ENCODE measurements around the gene IER3. TPM values are rescaled to one million over a fixed set of nuclear protein-coding genes. Genes with fewer than 3 reads are reported as not detected.

The IER3 gene
- total and polyA plus RNA-seq, 2 of the 13 experiments (the other 11 are each of a cell fraction or from before 2014, with no cell fraction given) = 51.1 to 131 TPM

GRCh38 chr6:30721198-30722024 lies 22.9 kb downstream of the IER3 start (continued):
- peak; percentile 92 for TF ChIP-seq USF2 (IDR thresholded peaks at IDR 0.05; ENCODE audit: low read depth, low read length)
- TF ChIP-seq USF2 (CRISPR knock-in tag; IDR thresholded peaks at IDR 0.05; ENCODE audit: borderline replicate concordance) = peak; percentile 96
- TF ChIP-seq SRSF4 (IDR thresholded peaks at IDR 0.05; ENCODE audit: low read depth, low read length, poor library complexity, severe bottlenecking) = peak; percentile 91
- TF ChIP-seq CEBPZ (IDR thresholded peaks at IDR 0.05; ENCODE audit: low read length) = no peak
- TF ChIP-seq, protein P1, sequence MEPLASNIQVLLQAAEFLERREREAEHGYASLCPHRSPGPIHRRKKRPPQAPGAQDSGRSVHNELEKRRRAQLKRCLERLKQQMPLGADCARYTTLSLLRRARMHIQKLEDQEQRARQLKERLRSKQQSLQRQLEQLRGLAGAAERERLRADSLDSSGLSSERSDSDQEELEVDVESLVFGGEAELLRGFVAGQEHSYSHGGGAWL (CRISPR knock-in tag; IDR thresholded peaks at IDR 0.05) = peak; percentile 87; the same call in 1 of the 2 replicates
- no peak for TF ChIP-seq SIX1 (CRISPR knock-in tag; IDR thresholded peaks at IDR 0.05; ENCODE audit: borderline replicate concordance)
- TF ChIP-seq ZNF460 (CRISPR knock-in tag; IDR thresholded peaks at IDR 0.05; ENCODE audit: borderline replicate concordance) = no peak
- no peak for TF ChIP-seq MBD4 (IDR thresholded peaks at IDR 0.05; ENCODE audit: borderline replicate concordance, low read length)
- peak; percentile 52; the same call in 1 of the 2 replicates for TF ChIP-seq ZNF782 (CRISPR knock-in tag; IDR thresholded peaks at IDR 0.05; ENCODE audit: borderline replicate concordance)
- TF ChIP-seq ZNF879 (CRISPR knock-in tag; IDR thresholded peaks at IDR 0.05) = no peak
- TF ChIP-seq PPARG (CRISPR knock-in tag; conservative IDR thresholded peaks at IDR 0.05) = no peak
- TF ChIP-seq ZNF614 (CRISPR knock-in tag; IDR thresholded peaks at IDR 0.05; ENCODE audit: borderline replicate concordance) = no peak
- peak; percentile 30 for TF ChIP-seq RBM39 (IDR thresholded peaks at IDR 0.05; ENCODE audit: low read depth, low read length, poor library complexity, severe bottlenecking)
- TF ChIP-seq ZNF652 (CRISPR knock-in tag; IDR thresholded peaks at IDR 0.05; ENCODE audit: borderline replicate concordance, low read depth) = no peak
- no peak for TF ChIP-seq NR2F6 (IDR thresholded peaks at IDR 0.05)
- no peak; the same call in 1 of the 2 replicates for TF ChIP-seq NR2F6 (CRISPR knock-in tag; IDR thresholded peaks at IDR 0.05)
- TF ChIP-seq STAT5B (CRISPR knock-in tag; IDR thresholded peaks at IDR 0.05) = 0 out of 2 replicates have a peak, but pooled peaks have one; percentile 65
- peak; percentile 90; the same call in 1 of the 2 replicates for TF ChIP-seq ZNF430 (CRISPR knock-in tag; IDR thresholded peaks at IDR 0.05)
- TF ChIP-seq, protein P2, sequence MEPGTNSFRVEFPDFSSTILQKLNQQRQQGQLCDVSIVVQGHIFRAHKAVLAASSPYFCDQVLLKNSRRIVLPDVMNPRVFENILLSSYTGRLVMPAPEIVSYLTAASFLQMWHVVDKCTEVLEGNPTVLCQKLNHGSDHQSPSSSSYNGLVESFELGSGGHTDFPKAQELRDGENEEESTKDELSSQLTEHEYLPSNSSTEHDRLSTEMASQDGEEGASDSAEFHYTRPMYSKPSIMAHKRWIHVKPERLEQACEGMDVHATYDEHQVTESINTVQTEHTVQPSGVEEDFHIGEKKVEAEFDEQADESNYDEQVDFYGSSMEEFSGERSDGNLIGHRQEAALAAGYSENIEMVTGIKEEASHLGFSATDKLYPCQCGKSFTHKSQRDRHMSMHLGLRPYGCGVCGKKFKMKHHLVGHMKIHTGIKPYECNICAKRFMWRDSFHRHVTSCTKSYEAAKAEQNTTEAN (CRISPR knock-in tag; conservative IDR thresholded peaks at IDR 0.05) = no peak
- TF ChIP-seq, protein P3, sequence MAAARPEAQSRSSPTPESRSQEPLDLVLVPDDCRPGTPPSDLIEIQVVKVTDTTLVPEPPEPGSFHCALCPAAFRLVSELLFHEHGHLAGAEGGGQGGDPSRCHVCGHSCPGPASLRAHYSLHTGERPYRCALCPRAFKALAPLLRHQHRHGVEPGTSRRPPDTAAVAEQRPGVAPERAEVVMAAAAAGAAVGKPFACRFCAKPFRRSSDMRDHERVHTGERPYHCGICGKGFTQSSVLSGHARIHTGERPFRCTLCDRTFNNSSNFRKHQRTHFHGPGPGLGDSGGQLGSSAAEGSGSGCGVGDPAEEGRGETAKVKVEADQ (CRISPR knock-in tag; IDR thresholded peaks at IDR 0.05; ENCODE audit: borderline replicate concordance) = 0 out of 2 replicates have a peak, but pooled peaks have one; percentile 12
- TF ChIP-seq ZSCAN9 (CRISPR knock-in tag; IDR thresholded peaks at IDR 0.05; ENCODE audit: borderline replicate concordance) = 0 out of 2 replicates have a peak, but pooled peaks have one; percentile 52
